K562 (cell line): Measurements from ENCODE around the gene HMX3. TPM values are rescaled to one million over a fixed set of nuclear protein-coding genes. Genes with fewer than 3 reads are reported as not detected.

Source experiments
- CREBBP ChIP-seq: IDR thresholded peaks from one replicate; pipeline ENCODE4 v1.6.1; 2012; ENCODE audit warnings: low read depth, mild to moderate bottlenecking, control low read depth, inconsistent platforms, low read length
- FOSL1 ChIP-seq: fragments of 200-800 bp; sonication (Bioruptor generic); conservative IDR thresholded peaks from 2 replicates; pipeline ENCODE4 v1.6.1; 2016; ENCODE audit warnings: missing genetic modification characterization, missing compliant biosample characterization
- FOXP1 ChIP-seq: sonication (generic); formaldehyde crosslinking; IDR thresholded peaks from 2 replicates; pipeline ENCODE4 v1.8.0; 2022; ENCODE audit warnings: mild to moderate bottlenecking, missing genetic modification reagents
- HNRNPUL1 ChIP-seq: fragments of 200-400 bp; formaldehyde crosslinking; IDR thresholded peaks from 2 replicates; pipeline ENCODE4 v1.6.1; 2017; ENCODE audit warnings: low read length
- MED1 ChIP-seq: sonication (generic); formaldehyde crosslinking; IDR thresholded peaks from 2 replicates; pipeline ENCODE4 v1.8.1; 2023; ENCODE audit warnings: missing genetic modification reagents, borderline replicate concordance
- NCOA1 ChIP-seq: fragments of 450-650 bp; IDR thresholded peaks from 2 replicates; pipeline ENCODE4 v1.6.1; 2016; ENCODE audit warnings: low read depth
- RAD21 ChIP-seq, 2 experiments: fragments of 250-450 bp in 1 of 2; fragments of 450-650 bp in 1 of 2; sonication (Bioruptor Pico) in 1 of 2; formaldehyde crosslinking in 1 of 2; IDR thresholded peaks in 1 of 2; conservative IDR thresholded peaks in 1 of 2; 2 replicates each; pipeline versions ENCODE4 v1.4.0 to v1.8.0; 2020 to 2022; ENCODE audit warnings: mild to moderate bottlenecking in 2 of 2, moderate library complexity in 1 of 2
- SREBF1 ChIP-seq: fragments of 150-350 bp; IDR thresholded peaks from 2 replicates; pipeline ENCODE4 v1.6.1; 2014; ENCODE audit warnings: antibody characterized with exemption, low read depth, low read length, borderline replicate concordance
- XRCC3 ChIP-seq: fragments of 450-650 bp; IDR thresholded peaks from 2 replicates; pipeline ENCODE4 v1.6.1; 2017; ENCODE audit warnings: mild to moderate bottlenecking, moderate library complexity
- ZNF143 ChIP-seq: sonication (generic); formaldehyde crosslinking; IDR thresholded peaks from 2 replicates; pipeline ENCODE4 v1.9.0; 2022; ENCODE audit warnings: mild to moderate bottlenecking, missing genetic modification reagents
- ZNF551 ChIP-seq: fragments of 250-450 bp; sonication (Bioruptor Pico); IDR thresholded peaks from 2 replicates; pipeline ENCODE4 v1.5.0; 2021; ENCODE audit warnings: mild to moderate bottlenecking, moderate library complexity
- polyA plus RNA-seq, 8 experiments: library from polyadenylated mRNA; depleted of rRNA in 4 of 8; stranded (reverse) in 5 of 8; unstranded in 3 of 8; fragments of >200 nt; fragmentation: Nextera tagmentation in 2 of 8; fragmentation: Illumina TruSeq in 1 of 8; extraction: Ambion mirVana in 2 of 8; extraction: Trizol in 1 of 8; gene quantifications; 2 replicates each; pipeline versions ENCODE4 v1.2.1 to v1.2.3, GENCODE V29; 2011 to 2014; ENCODE audit warnings: inconsistent platforms in 1 of 8, missing spikeins in 1 of 8
- total RNA-seq, 7 experiments: library from RNA; depleted of rRNA in 6 of 7; stranded (reverse); fragments of >200 nt in 6 of 7; fragmentation: Illumina TruSeq in 2 of 7; extraction: Trizol in 2 of 7; gene quantifications; 2 replicates each; pipeline versions ENCODE4 v1.2.1 to v1.2.3, GENCODE V29; 2011 to 2021; ENCODE audit warnings: low replicate concordance in 1 of 7
- TF ChIP-seq, protein P1 (sequence below), 2 experiments: fragments of 450-650 bp; conservative IDR thresholded peaks; 2 replicates each; pipeline ENCODE4 v1.6.1; 2017; ENCODE audit warnings: mild to moderate bottlenecking in 2 of 2, moderate library complexity in 2 of 2
- TF ChIP-seq, protein P2 (sequence below): fragments of 150-350 bp; conservative IDR thresholded peaks from 2 replicates; pipeline ENCODE4 v1.6.1; 2014; ENCODE audit warnings: low read length
- TF ChIP-seq, protein P3 (sequence below): fragments of 250-450 bp; sonication (Bioruptor Pico); IDR thresholded peaks from 2 replicates; pipeline ENCODE4 v1.8.0; 2022; ENCODE audit warnings: inconsistent platforms

HMX3 gene
- total and polyA plus RNA-seq, 9 of the 15 experiments (the other 6 are each of a cell fraction or from before 2014, with no cell fraction given) = 0.55 to 43.5 (median 7.4) TPM; not detected in 2

DNA sequence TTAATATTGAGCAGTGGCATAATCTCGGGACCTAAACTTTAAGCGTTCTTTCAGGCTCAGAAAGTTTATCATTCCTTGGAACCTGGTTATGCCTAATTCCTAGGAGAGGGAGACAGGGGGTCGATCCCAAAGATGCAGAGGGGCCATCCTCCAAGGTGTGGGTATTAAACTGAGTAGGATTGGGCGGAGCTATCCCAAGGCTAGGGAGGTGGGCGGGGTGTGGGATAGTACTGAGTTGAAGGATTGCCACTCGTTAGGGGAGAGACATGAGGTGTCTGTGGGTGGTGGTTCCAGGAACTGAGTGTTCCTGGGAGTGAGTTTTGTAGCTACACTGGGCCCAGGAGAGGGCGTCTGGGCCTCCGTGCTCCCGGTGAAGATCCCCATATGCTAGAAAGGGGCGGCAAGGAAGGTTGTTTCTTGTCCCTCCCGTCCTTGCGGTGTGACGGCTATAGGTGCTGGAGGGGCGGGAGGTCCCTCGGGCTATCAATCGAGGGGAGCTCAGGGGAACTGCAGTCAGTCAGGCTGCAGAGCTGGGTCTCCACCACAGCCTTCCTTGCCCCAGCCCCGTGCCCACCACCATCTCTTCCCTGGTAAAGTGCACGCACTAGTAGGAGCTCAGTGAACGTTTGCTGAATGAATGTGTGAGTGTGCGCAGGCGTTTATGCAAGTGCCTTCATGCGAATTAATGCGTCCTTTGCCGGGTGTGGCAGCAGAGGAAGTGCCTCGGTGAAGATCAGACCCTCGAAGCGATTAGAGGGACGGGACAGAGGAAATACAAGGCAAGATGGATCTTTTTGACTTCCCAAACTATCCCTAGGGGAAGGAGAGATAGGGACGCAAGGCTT, 9.1 kb downstream of the HMX3 start (continued):
- TF ChIP-seq, protein P1, sequence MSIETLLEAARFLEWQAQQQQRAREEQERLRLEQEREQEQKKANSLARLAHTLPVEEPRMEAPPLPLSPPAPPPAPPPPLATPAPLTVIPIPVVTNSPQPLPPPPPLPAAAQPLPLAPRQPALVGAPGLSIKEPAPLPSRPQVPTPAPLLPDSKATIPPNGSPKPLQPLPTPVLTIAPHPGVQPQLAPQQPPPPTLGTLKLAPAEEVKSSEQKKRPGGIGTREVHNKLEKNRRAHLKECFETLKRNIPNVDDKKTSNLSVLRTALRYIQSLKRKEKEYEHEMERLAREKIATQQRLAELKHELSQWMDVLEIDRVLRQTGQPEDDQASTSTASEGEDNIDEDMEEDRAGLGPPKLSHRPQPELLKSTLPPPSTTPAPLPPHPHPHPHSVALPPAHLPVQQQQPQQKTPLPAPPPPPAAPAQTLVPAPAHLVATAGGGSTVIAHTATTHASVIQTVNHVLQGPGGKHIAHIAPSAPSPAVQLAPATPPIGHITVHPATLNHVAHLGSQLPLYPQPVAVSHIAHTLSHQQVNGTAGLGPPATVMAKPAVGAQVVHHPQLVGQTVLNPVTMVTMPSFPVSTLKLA (conservative IDR thresholded peaks at IDR 0.05) = no peak
- TF ChIP-seq ZNF143 (CRISPR knock-in tag) (no peak), FOSL1 (tag) (no peak), HNRNPUL1 (no peak), SREBF1 (no peak), XRCC3 (no peak), MED1 (CRISPR knock-in tag) (no peak), FOXP1 (no peak), RAD21 (CRISPR knock-in tag; conservative IDR thresholded peaks at IDR 0.05 in 1 of 2, IDR thresholded peaks at IDR 0.05 in 1 of 2) (peak in 1 of 2 experiments; percentile 14; a peak in 1 of 4 replicates), ZNF551 (CRISPR knock-in tag) (no peak), CREBBP (no peak), NCOA1 (no peak)
- TF ChIP-seq, protein P2, sequence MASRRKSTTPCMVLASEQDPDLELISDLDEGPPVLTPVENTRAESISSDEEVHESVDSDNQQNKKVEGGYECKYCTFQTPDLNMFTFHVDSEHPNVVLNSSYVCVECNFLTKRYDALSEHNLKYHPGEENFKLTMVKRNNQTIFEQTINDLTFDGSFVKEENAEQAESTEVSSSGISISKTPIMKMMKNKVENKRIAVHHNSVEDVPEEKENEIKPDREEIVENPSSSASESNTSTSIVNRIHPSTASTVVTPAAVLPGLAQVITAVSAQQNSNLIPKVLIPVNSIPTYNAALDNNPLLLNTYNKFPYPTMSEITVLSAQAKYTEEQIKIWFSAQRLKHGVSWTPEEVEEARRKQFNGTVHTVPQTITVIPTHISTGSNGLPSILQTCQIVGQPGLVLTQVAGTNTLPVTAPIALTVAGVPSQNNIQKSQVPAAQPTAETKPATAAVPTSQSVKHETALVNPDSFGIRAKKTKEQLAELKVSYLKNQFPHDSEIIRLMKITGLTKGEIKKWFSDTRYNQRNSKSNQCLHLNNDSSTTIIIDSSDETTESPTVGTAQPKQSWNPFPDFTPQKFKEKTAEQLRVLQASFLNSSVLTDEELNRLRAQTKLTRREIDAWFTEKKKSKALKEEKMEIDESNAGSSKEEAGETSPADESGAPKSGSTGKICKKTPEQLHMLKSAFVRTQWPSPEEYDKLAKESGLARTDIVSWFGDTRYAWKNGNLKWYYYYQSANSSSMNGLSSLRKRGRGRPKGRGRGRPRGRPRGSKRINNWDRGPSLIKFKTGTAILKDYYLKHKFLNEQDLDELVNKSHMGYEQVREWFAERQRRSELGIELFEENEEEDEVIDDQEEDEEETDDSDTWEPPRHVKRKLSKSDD = no peak
- TF ChIP-seq, protein P3, sequence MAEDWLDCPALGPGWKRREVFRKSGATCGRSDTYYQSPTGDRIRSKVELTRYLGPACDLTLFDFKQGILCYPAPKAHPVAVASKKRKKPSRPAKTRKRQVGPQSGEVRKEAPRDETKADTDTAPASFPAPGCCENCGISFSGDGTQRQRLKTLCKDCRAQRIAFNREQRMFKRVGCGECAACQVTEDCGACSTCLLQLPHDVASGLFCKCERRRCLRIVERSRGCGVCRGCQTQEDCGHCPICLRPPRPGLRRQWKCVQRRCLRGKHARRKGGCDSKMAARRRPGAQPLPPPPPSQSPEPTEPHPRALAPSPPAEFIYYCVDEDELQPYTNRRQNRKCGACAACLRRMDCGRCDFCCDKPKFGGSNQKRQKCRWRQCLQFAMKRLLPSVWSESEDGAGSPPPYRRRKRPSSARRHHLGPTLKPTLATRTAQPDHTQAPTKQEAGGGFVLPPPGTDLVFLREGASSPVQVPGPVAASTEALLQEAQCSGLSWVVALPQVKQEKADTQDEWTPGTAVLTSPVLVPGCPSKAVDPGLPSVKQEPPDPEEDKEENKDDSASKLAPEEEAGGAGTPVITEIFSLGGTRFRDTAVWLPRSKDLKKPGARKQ (CRISPR knock-in tag) = no peak
